Bronchial epithelial cell (primary cell): ENCODE results near the gene KIAA1217. TPM values are rescaled to one million over a fixed set of nuclear protein-coding genes. Genes with fewer than 3 reads are reported as not detected.

ENCODE experiments used
- DNase-seq: peaks from one replicate; pipeline ENCODE4 v3.0.0-alpha.2; 2010; ENCODE audit warnings: low read depth
- FAIRE-seq: peaks from 2 replicates; lab custom pipeline; 2011; peaks lifted over from hg19 to GRCh38; lab: Jason Lieb, UNC
- H3K27me3 ChIP-seq: 2 replicates; pipeline ENCODE4 v1.5.1; 2011; ENCODE audit warnings: low read length; ENCODE audit not compliant: control insufficient read depth, insufficient read depth
- H3K36me3 ChIP-seq: 2 replicates; pipeline ENCODE4 v1.5.1; 2011; ENCODE audit warnings: low read length; ENCODE audit not compliant: control insufficient read depth, insufficient read depth
- H3K4me3 ChIP-seq: 2 replicates; pipeline ENCODE4 v1.5.1; 2011; ENCODE audit warnings: mild to moderate bottlenecking, low read depth, low read length, control low read depth
- CTCF ChIP-seq: IDR thresholded peaks from 2 replicates; pipeline ENCODE4 v1.5.1; 2011; ENCODE audit warnings: mild to moderate bottlenecking, moderate library complexity, low read length, control low read depth, inconsistent platforms; ENCODE audit not compliant: insufficient read depth, severe bottlenecking
- total RNA-seq: library from RNA; depleted of rRNA; stranded (reverse); fragments of >200 nt; gene quantifications from 2 replicates; pipeline ENCODE4 v1.2.1, GENCODE V29; 2014

Gene KIAA1217
- total RNA-seq, 1 donor from 2014 or later, result 3.4 TPM

DNA sequence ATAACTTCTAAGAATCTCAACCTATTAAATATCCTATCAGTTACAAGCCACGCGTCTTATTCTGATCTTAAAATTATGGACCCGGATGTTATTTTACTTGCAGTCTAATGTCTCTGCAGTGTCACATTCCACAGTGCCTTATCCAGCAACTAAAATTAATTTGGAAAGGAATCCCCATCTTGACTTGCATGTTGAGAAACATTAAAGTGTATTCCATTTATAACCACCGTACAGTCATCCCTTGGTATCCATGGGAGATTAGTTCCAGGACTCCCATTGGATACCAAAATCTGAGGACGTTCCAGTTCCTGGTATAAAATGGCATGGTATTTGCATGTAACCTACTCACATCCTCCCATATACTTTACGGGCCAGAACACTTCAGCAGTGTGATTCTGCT is 320.0 kb downstream of the KIAA1217 start:
- DNase-seq, result no peak
- peaks cover 42% of the 10 kb centered on the region for H3K36me3 ChIP-seq
- no peaks in the 10 kb centered on the region for H3K27me3 ChIP-seq
- FAIRE-seq, result no peak
- H3K4me3 ChIP-seq, result no peak overlapping the region
- TF ChIP-seq CTCF, result no peak

- H3K36me3 ChIP-seq, result peaks cover 37% of the 10 kb centered on the region
- no peak for FAIRE-seq
- no peaks in the 10 kb centered on the region for H3K27me3 ChIP-seq
- no peak overlapping the region for H3K4me3 ChIP-seq
- TF ChIP-seq CTCF, result no peak
- no peak for DNase-seq
These were observed 322.5 kb downstream of the KIAA1217 start for GRCh38 chr10:24531439-24531838.

DNA sequence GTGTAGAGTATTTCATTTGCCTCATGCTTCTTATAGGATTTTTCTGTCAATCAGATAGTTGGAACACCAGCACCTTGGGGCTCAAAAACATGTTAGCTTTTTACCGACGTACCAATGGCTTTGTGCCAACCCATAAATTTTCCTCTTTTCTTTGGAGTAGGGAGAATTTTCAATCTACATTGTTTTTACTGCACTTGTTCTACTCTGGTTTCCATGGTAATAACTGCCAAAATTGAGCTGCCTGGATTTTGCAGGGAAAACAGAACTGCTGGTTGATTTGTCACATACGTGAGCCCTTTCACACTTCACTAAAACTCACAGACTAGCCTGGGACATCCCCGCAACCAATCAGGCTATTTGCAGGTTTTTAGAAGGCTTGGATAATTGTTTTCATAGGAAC is 325.0 kb downstream of the KIAA1217 start:
- Histone ChIP-seq H3K36me3 (peaks cover 30% of the 10 kb centered on the region), H3K4me3 (no peak overlapping the region), H3K27me3 (no peaks in the 10 kb centered on the region)
- DNase-seq, result no peak
- TF ChIP-seq CTCF, result no peak
- no peak for FAIRE-seq

- no peaks in the 10 kb centered on the region for H3K27me3 ChIP-seq
- no peak for TF ChIP-seq CTCF
- H3K4me3 ChIP-seq, result no peak overlapping the region
- peaks cover 22% of the 10 kb centered on the region for H3K36me3 ChIP-seq
- DNase-seq (no peak), FAIRE-seq (no peak)
These were observed 327.7 kb downstream of the KIAA1217 start for GRCh38 chr10:24536636-24537035.

- DNase-seq (peak; percentile 82), FAIRE-seq (no peak)
- peaks cover 9% of the 10 kb centered on the region for H3K36me3 ChIP-seq
- no peak for TF ChIP-seq CTCF
- no peaks in the 10 kb centered on the region for H3K27me3 ChIP-seq
- H3K4me3 ChIP-seq, result no peak overlapping the region
These were observed 332.4 kb downstream of the KIAA1217 start for GRCh38 chr10:24541239-24541753.
